Endothelial cell of umbilical vein (primary cell): ENCODE measurements around the gene ADCY5.

Experiments
- CTCF ChIP-seq, 2 donors: IDR thresholded peaks; 1 replicate in 1 of 2; 2 replicates in 1 of 2; pipeline ENCODE4 v1.5.1; 2011; ENCODE audit warnings: low read length in 2 of 2, mild to moderate bottlenecking in 2 of 2, moderate library complexity in 2 of 2, control low read depth in 1 of 2, inconsistent platforms in 1 of 2, low read depth in 1 of 2; ENCODE audit not compliant: insufficient read depth in 1 of 2; ENCODE audit errors: extremely low read depth in 1 of 2
- GATA2 ChIP-seq: IDR thresholded peaks from 2 replicates; pipeline ENCODE4 v1.7.0; 2011; ENCODE audit warnings: low read depth, mild to moderate bottlenecking, moderate library complexity, mixed read lengths, low read length; ENCODE audit not compliant: insufficient read length, insufficient read depth

GRCh38 chr3:123311201-123311600 is 137.7 kb downstream of the ADCY5 start:
- TF ChIP-seq CTCF (IDR thresholded peaks at IDR 0.05; ENCODE audit: extremely low read depth in 1 of 2, insufficient read depth in 1 of 2, low read depth in 1 of 2, low read length in 2 of 2) (no peak), GATA2 (no peak)
